Sigmoid colon (tissue), 4 donors: ENCODE data around the gene TOMT.

Experiments
- EP300 ChIP-seq, 4 donors: sonication (generic); formaldehyde crosslinking; IDR thresholded peaks; one replicate each; pipeline ENCODE4 v1.6.1; 2017; ENCODE audit warnings: antibody characterized with exemption in 4 of 4
- POLR2A ChIP-seq, 2 donors: fragments of 450-650 bp; IDR thresholded peaks; one replicate each; pipeline ENCODE4 v1.6.1; 2016; ENCODE audit warnings: antibody characterized with exemption in 2 of 2, mild to moderate bottlenecking in 2 of 2, moderate library complexity in 2 of 2
- POLR2AphosphoS5 ChIP-seq, 4 donors: sonication (generic); formaldehyde crosslinking; IDR thresholded peaks; one replicate each; pipeline ENCODE4 v1.6.1; 2017; ENCODE audit warnings: antibody characterized with exemption in 4 of 4
- TF ChIP-seq, protein P1 (sequence below), 4 experiments: fragments of 450-650 bp in 3 of 4; fragments of 200-600 bp in 1 of 4; IDR thresholded peaks; one replicate each; pipeline ENCODE4 v1.5.1; 2016 to 2019; ENCODE audit warnings: antibody characterized with exemption in 4 of 4, mild to moderate bottlenecking in 3 of 4, moderate library complexity in 2 of 4

DNA sequence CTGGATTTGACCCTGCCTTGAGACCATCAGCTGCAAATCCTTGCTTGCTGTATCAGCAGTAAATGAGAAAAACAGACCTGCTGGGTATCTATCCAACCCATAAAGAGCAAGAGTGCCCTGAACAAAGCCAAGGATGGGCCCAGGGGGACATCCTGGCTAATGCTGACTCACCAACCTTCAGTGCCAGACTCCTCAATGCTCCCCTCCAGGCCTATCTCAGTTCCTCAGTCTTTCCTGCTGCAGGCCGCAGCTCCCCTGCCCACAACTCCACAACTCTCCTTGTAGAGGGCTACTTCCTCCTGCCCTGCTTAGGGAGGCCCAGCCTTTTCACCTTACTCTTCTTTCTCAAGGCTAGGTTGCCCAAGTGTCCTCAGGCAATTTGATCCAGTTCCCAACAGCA is 5.3 kb upstream of the TOMT start:
- TF ChIP-seq POLR2A (IDR thresholded peaks at IDR 0.05) (no peak), POLR2AphosphoS5 (IDR thresholded peaks at IDR 0.05) (no peak), EP300 (IDR thresholded peaks at IDR 0.05) (no peak)
- TF ChIP-seq, protein P1, sequence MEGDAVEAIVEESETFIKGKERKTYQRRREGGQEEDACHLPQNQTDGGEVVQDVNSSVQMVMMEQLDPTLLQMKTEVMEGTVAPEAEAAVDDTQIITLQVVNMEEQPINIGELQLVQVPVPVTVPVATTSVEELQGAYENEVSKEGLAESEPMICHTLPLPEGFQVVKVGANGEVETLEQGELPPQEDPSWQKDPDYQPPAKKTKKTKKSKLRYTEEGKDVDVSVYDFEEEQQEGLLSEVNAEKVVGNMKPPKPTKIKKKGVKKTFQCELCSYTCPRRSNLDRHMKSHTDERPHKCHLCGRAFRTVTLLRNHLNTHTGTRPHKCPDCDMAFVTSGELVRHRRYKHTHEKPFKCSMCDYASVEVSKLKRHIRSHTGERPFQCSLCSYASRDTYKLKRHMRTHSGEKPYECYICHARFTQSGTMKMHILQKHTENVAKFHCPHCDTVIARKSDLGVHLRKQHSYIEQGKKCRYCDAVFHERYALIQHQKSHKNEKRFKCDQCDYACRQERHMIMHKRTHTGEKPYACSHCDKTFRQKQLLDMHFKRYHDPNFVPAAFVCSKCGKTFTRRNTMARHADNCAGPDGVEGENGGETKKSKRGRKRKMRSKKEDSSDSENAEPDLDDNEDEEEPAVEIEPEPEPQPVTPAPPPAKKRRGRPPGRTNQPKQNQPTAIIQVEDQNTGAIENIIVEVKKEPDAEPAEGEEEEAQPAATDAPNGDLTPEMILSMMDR (IDR thresholded peaks at IDR 0.05) = no peak
